Measurements from ENCODE around the gene CLDN34. TPM values are rescaled to one million over a fixed set of nuclear protein-coding genes. Genes with fewer than 3 reads are reported as not detected.

CLDN34 gene
- total and polyA plus RNA-seq, 2 donors (not counting 1 experiment from before 2014, with no cell fraction given): not detected

GRCh38 chrX:10014462-10015354, 47.5 kb downstream of the CLDN34 start:
- peak overlapping the region; percentile 16 to 68 (median 65) for H3K4me3 ChIP-seq (ENCODE audit: control extremely low read depth in 1 of 5, extremely low read depth in 1 of 5, insufficient read depth in 1 of 5, low read depth in 2 of 5, low read length in 4 of 5)
- no peaks in the 10 kb centered on the region for H3K9me3 Mint-ChIP-seq (ENCODE audit: insufficient read depth)

More at GRCh38 chrX:10014462-10015354, 47.5 kb downstream of the CLDN34 start:
- peaks cover 5% of the 10 kb centered on the region for H4K20me1 ChIP-seq (ENCODE audit: control insufficient read depth, insufficient read depth, low read length, poor library complexity, severe bottlenecking)
- peak overlapping the region; percentile 72 for H3K9ac ChIP-seq (ENCODE audit: low read length)
- ATAC-seq (ENCODE audit: low read depth): peak; percentile 87
- no peaks in the 10 kb centered on the region for H3K9me3 ChIP-seq (ENCODE audit: control extremely low read depth in 1 of 3, control insufficient read depth in 2 of 3, insufficient read depth in 1 of 3, low read length in 2 of 3)
- no peaks in the 10 kb centered on the region for H3K36me3 ChIP-seq (replicated peaks in 1 of 2; ENCODE audit: control extremely low read depth in 1 of 2, control insufficient read depth in 1 of 2, extremely low read depth in 1 of 2, insufficient read depth in 2 of 2, low read length in 1 of 2)
- under 1% methylated on average over 77 of the region's 110 CpGs for WGBS (ENCODE audit: insufficient coverage)
- H3K4me2 ChIP-seq (replicated peaks; ENCODE audit: low read depth, low read length, poor library complexity, severe bottlenecking): peak overlapping the region; percentile 78
- H3K27me3 Mint-ChIP-seq: no peaks in the 10 kb centered on the region
- H2AFZ ChIP-seq (ENCODE audit: insufficient read depth, low read depth, low read length, poor library complexity, severe bottlenecking): peak overlapping the region; percentile 82
- H3K4me1 Mint-ChIP-seq: peaks cover 51% of the 10 kb centered on the region
- no peaks in the 10 kb centered on the region for H3K27me3 ChIP-seq (replicated peaks in 1 of 4; ENCODE audit: control extremely low read depth in 1 of 4, control insufficient read depth in 3 of 4, insufficient read depth in 4 of 4, low read length in 3 of 4)
- CTCF ChIA-PET: interaction anchor here (0.6 to 1.7 kb wide), 6 partner anchors 18 to 104 kb away, joined by 3 to 5 read pairs (median 3); no protein-coding TSS in a partner anchor
- peak overlapping the region; percentile 73 for H3K4me3 Mint-ChIP-seq
- POLR2A ChIA-PET: interaction anchor here (0.9 to 2.1 kb wide), 4 partner anchors 11 to 99 kb away, joined by 3 to 7 read pairs (median 6); no protein-coding TSS in a partner anchor
- intact Hi-C loops (cut with micrococcal nuclease): loop anchor here (1.0 to 5.0 kb wide), 6 partner anchors 18 to 105 kb away; no protein-coding TSS in a partner anchor
- H3K27ac Mint-ChIP-seq: peak overlapping the region; percentile 84
- TF ChIP-seq CTCF (IDR thresholded peaks at IDR 0.05) (no peak), EZH2 (IDR thresholded peaks at IDR 0.05; ENCODE audit: borderline replicate concordance, insufficient read depth, low read depth, low read length, poor library complexity, severe bottlenecking) (no peak)
- peaks cover 25 to 41% of the 10 kb centered on the region in 2 donors for H3K4me1 ChIP-seq (ENCODE audit: control insufficient read depth in 2 of 2, insufficient read depth in 2 of 2, low read length in 2 of 2)
- peak overlapping the region; percentile 50 to 74 for H3K27ac ChIP-seq (ENCODE audit: low read length in 2 of 2)
- peaks cover 21% of the 10 kb centered on the region for H3K79me2 ChIP-seq (ENCODE audit: control insufficient read depth, insufficient read depth, low read length)
- peak; percentile 87 for DNase-seq
